Measurements from ENCODE around the gene FMNL1.

GRCh38 chr17:45242029-45242414, 20.3 kb downstream of the FMNL1 start:
- no peak for TF ChIP-seq HOXB13 (CRISPR knock-in tag; IDR thresholded peaks at IDR 0.05; ENCODE audit: low read depth)
- TF ChIP-seq CTCF (IDR thresholded peaks at IDR 0.05) = no peak
- TF ChIP-seq EP300 (IDR thresholded peaks at IDR 0.05) = no peak
- TF ChIP-seq PBX3 (IDR thresholded peaks at IDR 0.05) = no peak
- TF ChIP-seq CEBPB (IDR thresholded peaks at IDR 0.05) = no peak
- TF ChIP-seq MAX (IDR thresholded peaks at IDR 0.05) = no peak
- no peak for TF ChIP-seq RAD21 (conservative IDR thresholded peaks at IDR 0.05 in 1 of 2, IDR thresholded peaks at IDR 0.05 in 1 of 2)
- no peak for TF ChIP-seq TP53 (CRISPR knock-in tag; IDR thresholded peaks at IDR 0.05)
